ENCODE measurements around the gene ORM1. TPM values are rescaled to one million over a fixed set of nuclear protein-coding genes. Genes with fewer than 3 reads are reported as not detected.
"Not testable (repeated sequence)": the region's sequence is repeated elsewhere in the genome, so short reads cannot be mapped to it uniquely, and the experiment has no call there.

The ORM1 gene
- not detected in 2 replicates for total RNA-seq

DNA sequence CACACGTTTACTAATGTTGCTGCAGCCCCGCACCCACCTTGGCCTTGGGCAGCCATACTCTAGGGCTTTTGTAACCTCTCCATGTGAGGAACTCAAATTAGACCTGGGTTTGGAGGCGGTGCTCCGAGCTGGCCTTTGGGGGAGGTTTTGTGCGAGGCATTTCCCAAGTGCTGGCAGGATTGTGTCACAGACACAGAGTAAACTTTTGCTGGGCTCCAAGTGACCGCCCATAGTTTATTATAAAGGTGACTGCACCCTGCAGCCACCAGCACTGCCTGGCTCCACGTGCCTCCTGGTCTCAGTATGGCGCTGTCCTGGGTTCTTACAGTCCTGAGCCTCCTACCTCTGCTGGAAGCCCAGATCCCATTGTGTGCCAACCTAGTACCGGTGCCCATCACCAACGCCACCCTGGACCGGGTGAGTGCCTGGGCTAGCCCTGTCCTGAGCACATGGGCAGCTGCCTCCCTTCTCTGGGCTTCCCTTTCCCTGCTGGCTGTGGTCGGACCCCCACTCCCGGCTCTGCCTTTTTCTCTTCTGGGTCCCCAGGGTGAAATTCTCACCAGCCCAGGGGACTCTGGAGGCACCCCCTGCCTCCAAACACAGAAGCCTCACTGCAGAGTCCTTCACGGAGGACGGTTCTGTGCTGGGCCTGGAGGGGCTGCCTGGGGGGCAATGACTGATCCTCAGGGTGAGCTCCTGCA is at the start of gene ORM1:
Gene ORM1 (plus strand): TSS at position 268 of the 701 bp plus-strand sequence. CDS start 36 bp downstream, at position 304.
- DNase-seq (ENCODE audit: low read depth); H3K27me3 ChIP-seq (ENCODE audit: control insufficient read depth, insufficient read depth, low read length); H3K36me3 ChIP-seq (ENCODE audit: control insufficient read depth, insufficient read depth, low read length); H3K4me3 ChIP-seq (ENCODE audit: low read depth, low read length): not testable (repeated sequence)

DNA sequence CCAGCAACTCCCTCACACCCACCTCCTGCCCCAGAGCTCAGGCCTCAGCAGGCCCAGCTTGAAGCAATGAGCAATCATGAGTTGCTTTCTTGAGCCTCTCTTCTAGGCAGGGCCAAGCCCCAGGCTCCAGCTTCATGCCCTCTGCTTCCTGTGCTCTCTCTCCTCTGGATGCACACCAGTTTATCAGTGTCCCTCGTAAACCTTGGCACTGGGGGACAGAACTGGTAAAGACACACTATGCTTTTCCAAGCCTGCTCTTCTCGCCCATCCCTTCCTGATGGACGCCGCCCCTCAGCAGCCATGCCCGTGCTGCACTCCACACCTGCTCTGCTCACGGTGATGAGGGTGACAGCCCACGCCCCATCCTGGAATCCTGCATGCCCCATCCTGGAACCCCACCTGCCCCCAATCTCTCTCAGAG is 49.4 kb upstream of the ORM1 start:
- no peak overlapping the region for H3K4me3 ChIP-seq (ENCODE audit: low read depth, low read length)
- TF ChIP-seq, protein P1, sequence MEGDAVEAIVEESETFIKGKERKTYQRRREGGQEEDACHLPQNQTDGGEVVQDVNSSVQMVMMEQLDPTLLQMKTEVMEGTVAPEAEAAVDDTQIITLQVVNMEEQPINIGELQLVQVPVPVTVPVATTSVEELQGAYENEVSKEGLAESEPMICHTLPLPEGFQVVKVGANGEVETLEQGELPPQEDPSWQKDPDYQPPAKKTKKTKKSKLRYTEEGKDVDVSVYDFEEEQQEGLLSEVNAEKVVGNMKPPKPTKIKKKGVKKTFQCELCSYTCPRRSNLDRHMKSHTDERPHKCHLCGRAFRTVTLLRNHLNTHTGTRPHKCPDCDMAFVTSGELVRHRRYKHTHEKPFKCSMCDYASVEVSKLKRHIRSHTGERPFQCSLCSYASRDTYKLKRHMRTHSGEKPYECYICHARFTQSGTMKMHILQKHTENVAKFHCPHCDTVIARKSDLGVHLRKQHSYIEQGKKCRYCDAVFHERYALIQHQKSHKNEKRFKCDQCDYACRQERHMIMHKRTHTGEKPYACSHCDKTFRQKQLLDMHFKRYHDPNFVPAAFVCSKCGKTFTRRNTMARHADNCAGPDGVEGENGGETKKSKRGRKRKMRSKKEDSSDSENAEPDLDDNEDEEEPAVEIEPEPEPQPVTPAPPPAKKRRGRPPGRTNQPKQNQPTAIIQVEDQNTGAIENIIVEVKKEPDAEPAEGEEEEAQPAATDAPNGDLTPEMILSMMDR (IDR thresholded peaks at IDR 0.05; ENCODE audit: insufficient read depth, low read length, poor library complexity, severe bottlenecking) = no peak
- H3K27me3 ChIP-seq (ENCODE audit: control insufficient read depth, insufficient read depth, low read length) = no peaks in the 10 kb centered on the region
- no peak for DNase-seq (ENCODE audit: low read depth)
- H3K36me3 ChIP-seq (ENCODE audit: control insufficient read depth, insufficient read depth, low read length) = no peaks in the 10 kb centered on the region

DNA sequence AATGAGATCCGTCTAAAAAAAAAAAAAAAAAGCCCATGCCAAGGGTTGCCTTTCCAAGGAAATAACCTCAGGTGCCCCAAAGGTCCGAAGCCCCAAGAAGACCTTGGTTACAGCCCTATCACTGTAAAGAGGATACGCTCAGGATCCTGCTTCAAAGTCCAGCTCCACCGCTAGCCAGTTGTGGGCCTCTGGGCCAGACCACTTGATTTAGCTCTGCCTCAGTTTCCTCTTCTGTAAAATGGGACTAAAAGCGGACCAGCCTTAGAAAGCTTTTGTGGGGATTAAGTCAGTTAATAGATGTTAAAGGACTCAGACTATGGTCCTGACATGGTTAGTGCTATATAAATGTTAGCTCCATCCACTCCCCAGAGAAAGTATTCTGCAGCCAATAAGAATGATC is 48.7 kb upstream of the ORM1 start:
- Histone ChIP-seq H3K4me3 (ENCODE audit: low read depth, low read length) (no peak overlapping the region), H3K36me3 (ENCODE audit: control insufficient read depth, insufficient read depth, low read length) (no peaks in the 10 kb centered on the region), H3K27me3 (ENCODE audit: control insufficient read depth, insufficient read depth, low read length) (no peaks in the 10 kb centered on the region)
- TF ChIP-seq, protein P1 (IDR thresholded peaks at IDR 0.05; ENCODE audit: insufficient read depth, low read length, poor library complexity, severe bottlenecking) = no peak
- DNase-seq (ENCODE audit: low read depth) = no peak

DNA sequence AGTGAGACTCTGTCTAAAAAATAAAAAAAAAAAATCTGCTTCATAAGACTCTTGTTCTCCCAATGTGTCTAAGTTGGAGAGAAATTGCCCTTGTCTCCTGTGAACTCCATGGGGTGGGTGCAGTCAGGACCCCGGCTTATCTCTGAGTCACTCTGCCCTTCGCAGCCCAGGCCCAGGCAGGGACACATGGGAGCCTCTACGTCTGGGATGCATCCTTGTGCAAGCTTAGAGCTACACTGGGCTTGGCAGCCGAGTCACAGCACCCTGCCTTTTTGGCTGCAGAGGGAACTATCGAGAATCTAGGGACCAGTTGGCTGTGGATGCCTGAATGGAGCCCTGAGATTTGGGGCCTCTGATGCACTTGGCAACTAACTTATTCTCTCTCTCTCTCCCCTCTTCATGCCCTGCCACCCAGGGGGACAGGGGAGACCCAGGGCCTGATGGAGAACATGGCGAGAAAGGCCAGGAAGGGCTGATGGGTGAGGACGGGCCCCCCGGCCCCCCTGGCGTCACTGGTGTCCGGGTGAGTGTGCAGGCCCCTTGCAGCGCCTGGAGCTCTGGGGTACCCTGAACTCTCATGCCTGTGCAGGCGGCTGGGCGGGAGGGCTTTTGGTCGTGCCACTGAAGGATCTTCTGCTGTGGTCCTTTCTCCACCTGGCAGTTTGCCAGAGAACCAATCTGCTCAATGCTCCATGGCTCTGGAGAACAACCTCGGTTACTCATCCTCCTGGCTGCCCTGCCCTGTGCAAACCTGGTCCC is 47.5 kb upstream of the ORM1 start:
- no peak for DNase-seq (ENCODE audit: low read depth)
- no peaks in the 10 kb centered on the region for H3K36me3 ChIP-seq (ENCODE audit: control insufficient read depth, insufficient read depth, low read length)
- TF ChIP-seq, protein P1 (IDR thresholded peaks at IDR 0.05; ENCODE audit: insufficient read depth, low read length, poor library complexity, severe bottlenecking) = no peak

DNA sequence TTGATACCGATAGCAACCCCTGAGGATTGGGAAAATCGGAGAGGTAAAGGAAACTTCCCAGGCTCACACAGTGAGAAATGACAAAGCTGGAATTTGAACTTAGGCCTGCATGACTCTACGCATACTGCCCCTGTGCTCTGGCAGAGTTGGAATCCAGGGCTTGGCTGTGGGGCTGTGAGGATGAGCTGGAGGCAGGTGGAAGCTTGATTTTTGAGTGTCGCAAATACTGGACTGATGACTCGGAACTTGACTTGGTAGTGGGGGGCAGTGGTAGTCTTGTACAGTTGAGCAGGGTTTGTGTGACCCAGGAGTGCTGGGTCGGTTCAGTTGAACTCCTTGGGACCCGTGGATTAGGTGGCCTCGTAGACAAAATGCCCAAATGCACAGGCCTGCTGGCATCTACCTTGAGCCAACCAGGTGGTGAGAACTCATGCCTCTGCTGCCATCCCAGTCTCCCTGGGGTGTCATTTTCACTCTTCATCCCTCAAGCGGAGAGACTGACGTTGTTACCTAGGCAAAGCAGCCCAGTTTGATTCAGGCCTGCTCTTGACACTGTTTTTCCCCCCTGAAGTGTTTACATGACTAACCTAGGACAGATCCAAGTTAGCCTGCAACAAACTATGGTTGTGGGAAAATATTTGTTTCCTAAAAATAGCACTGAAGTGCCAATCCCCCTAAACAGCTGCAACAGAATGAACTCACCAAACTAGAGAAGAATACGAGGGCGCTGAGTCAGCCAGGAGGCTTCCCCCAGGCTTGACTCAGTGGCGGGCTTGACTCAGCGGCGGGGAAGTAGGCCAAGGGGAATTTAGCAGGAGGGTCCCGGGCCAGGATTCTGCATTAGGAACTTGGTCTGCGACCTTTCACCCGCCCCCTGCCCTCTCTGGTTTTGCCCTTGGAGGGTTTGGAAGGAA is 45.7 kb upstream of the ORM1 start:
- TF ChIP-seq, protein P1 (IDR thresholded peaks at IDR 0.05; ENCODE audit: insufficient read depth, low read length, poor library complexity, severe bottlenecking) = no peak
- H3K27me3 ChIP-seq (ENCODE audit: control insufficient read depth, insufficient read depth, low read length) = no peaks in the 10 kb centered on the region
- peak; percentile 73 for DNase-seq (ENCODE audit: low read depth)
- no peaks in the 10 kb centered on the region for H3K36me3 ChIP-seq (ENCODE audit: control insufficient read depth, insufficient read depth, low read length)
- H3K4me3 ChIP-seq (ENCODE audit: low read depth, low read length) = no peak overlapping the region

More for the DNA sequence above, 47.5 kb upstream of the ORM1 start:
- Histone ChIP-seq H3K4me3 (ENCODE audit: low read depth, low read length) (no peak overlapping the region), H3K27me3 (ENCODE audit: control insufficient read depth, insufficient read depth, low read length) (no peaks in the 10 kb centered on the region)

DNA sequence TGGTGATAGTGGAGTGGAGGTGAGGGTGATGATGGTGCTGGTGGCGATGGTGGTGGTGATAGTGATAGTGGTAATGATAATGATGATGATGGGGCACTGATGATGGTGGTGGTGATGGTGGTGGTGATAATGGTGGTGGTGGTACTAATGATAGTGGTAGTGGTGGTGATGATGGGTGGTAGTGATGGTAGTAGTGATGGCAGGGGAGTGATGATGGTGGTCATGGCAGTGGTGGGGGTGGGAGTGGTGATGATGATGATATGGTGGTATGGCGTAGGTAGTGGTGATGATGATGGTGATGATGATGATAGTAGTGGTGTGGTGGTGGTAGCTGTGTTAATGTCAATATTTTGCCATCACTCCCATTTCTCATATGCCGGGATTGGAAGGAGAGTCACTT is 44.5 kb upstream of the ORM1 start:
- Histone ChIP-seq H3K36me3 (ENCODE audit: control insufficient read depth, insufficient read depth, low read length) (no peaks in the 10 kb centered on the region), H3K27me3 (ENCODE audit: control insufficient read depth, insufficient read depth, low read length) (no peaks in the 10 kb centered on the region), H3K4me3 (ENCODE audit: low read depth, low read length) (no peak overlapping the region)
- TF ChIP-seq, protein P1 (IDR thresholded peaks at IDR 0.05; ENCODE audit: insufficient read depth, low read length, poor library complexity, severe bottlenecking) = no peak
- no peak for DNase-seq (ENCODE audit: low read depth)
